22Rv1 (cell line): ENCODE data around the gene PDZRN3.

ENCODE experiments used
- H3K27ac ChIP-seq: fragments of 450-650 bp; 2 replicates; pipeline ENCODE4 v1.5.1; 2017
- CTCF ChIP-seq: fragments of 450-650 bp; IDR thresholded peaks from 2 replicates; pipeline ENCODE4 v1.5.1; 2017; ENCODE audit warnings: mild to moderate bottlenecking
- ZFX ChIP-seq: fragments of 450-650 bp; IDR thresholded peaks from 2 replicates; pipeline ENCODE4 v1.6.1; 2017; ENCODE audit warnings: antibody characterized with exemption, borderline replicate concordance

PDZRN3 gene

GRCh38 chr3:73433687-73434086 is 191.1 kb downstream of the PDZRN3 start:
- H3K27ac ChIP-seq = no peak overlapping the region

GRCh38 chr3:73433079-73433478 is 191.7 kb downstream of the PDZRN3 start:
- TF ChIP-seq CTCF (no peak), ZFX (no peak)
- H3K27ac ChIP-seq = no peak overlapping the region

More at GRCh38 chr3:73433687-73434086, 191.1 kb downstream of the PDZRN3 start:
- TF ChIP-seq CTCF = no peak
- no peak for TF ChIP-seq ZFX

- H3K27ac ChIP-seq = no peak overlapping the region
- TF ChIP-seq CTCF (peak; percentile 50), ZFX (no peak)
Measured at GRCh38 chr3:73432706-73433032, 192.1 kb downstream of the PDZRN3 start.

GRCh38 chr3:73432023-73432705 is 192.6 kb downstream of the PDZRN3 start:
- H3K27ac ChIP-seq = no peak overlapping the region
- peak; percentile 86 for TF ChIP-seq CTCF
- no peak for TF ChIP-seq ZFX

- H3K27ac ChIP-seq = no peak overlapping the region
- TF ChIP-seq CTCF = no peak
- TF ChIP-seq ZFX = no peak
Measured at GRCh38 chr3:73431183-73431900, 193.4 kb downstream of the PDZRN3 start.

GRCh38 chr3:73427048-73427706 is 197.6 kb downstream of the PDZRN3 start:
- no peak overlapping the region for H3K27ac ChIP-seq
- TF ChIP-seq CTCF (no peak), ZFX (no peak)

GRCh38 chr3:73426606-73427005 is 198.1 kb downstream of the PDZRN3 start:
- no peak overlapping the region for H3K27ac ChIP-seq
- TF ChIP-seq ZFX = no peak
- no peak for TF ChIP-seq CTCF
